Stomach (tissue), 9 donors: Measurements from ENCODE around the gene ATP5F1A. TPM values are rescaled to one million over a fixed set of nuclear protein-coding genes. Genes with fewer than 3 reads are reported as not detected.

ENCODE experiments used
- DNase-seq, 2 donors: peaks; one replicate each; pipeline versions ENCODE4 v3.0.0 to v3.0.0-alpha.2; 2013 to 2019
- H3K27ac ChIP-seq, 5 donors: fragments of 200-600 bp in 4 of 5; sonication (generic) in 4 of 5; one replicate each; pipeline ENCODE4 v1.5.1; 2013 to 2019; ENCODE audit warnings: mild to moderate bottlenecking in 1 of 5, moderate library complexity in 1 of 5
- H3K27me3 ChIP-seq, 3 donors: fragments of 200-600 bp; sonication (generic); one replicate each; pipeline ENCODE4 v1.5.1; 2017 to 2019; ENCODE audit warnings: mixed run types in 1 of 3
- H3K36me3 ChIP-seq, 4 donors: fragments of 200-600 bp; sonication (generic); 1 replicate in 3 of 4; 2 replicates in 1 of 4; pipeline ENCODE4 v1.5.1; 2016 to 2019
- H3K4me1 ChIP-seq, 4 donors: fragments of 200-600 bp; sonication (generic); one replicate each; pipeline ENCODE4 v1.5.1; 2016 to 2019
- H3K4me3 ChIP-seq, 4 donors: fragments of 200-600 bp; sonication (generic) in 3 of 4; one replicate each; pipeline ENCODE4 v1.5.1; 2016 to 2019; ENCODE audit warnings: mild to moderate bottlenecking in 1 of 4
- H3K9me3 ChIP-seq, 4 donors: fragments of 200-600 bp; sonication (generic); one replicate each; pipeline ENCODE4 v1.5.1; 2016 to 2019
- EP300 ChIP-seq: sonication (generic); formaldehyde crosslinking; IDR thresholded peaks from one replicate; pipeline ENCODE4 v1.6.1; 2017; ENCODE audit warnings: antibody characterized with exemption
- POLR2A ChIP-seq, 4 donors: fragments of 450-650 bp; IDR thresholded peaks; one replicate each; pipeline ENCODE4 v1.6.1; 2016; ENCODE audit warnings: antibody characterized with exemption in 4 of 4, control low read depth in 2 of 4, mild to moderate bottlenecking in 1 of 4, moderate library complexity in 1 of 4
- POLR2AphosphoS5 ChIP-seq, 3 donors: sonication (generic); formaldehyde crosslinking; IDR thresholded peaks; one replicate each; pipeline ENCODE4 v1.6.1; 2016; ENCODE audit warnings: antibody characterized with exemption in 3 of 3
- WGBS, 5 donors: extraction: QIAGEN DNeasy Blood & Tissue Kit in 3 of 5; methylation state at CpG; one replicate each; pipeline versions ENCODE4 v1.1.5 to v1.1.7; 2013 to 2018; 5-methylcytosine and 5-hydroxymethylcytosine counted together
- intact Hi-C: fragments of 100-400 bp; cut with DNase I; formaldehyde crosslinking; loops from one replicate; pipeline ENCODE4 v1.15.1; 2023; ENCODE audit warnings: low total_unique reads
- polyA plus RNA-seq, 3 donors: library from polyadenylated mRNA; stranded (reverse); fragments of 200-250 nt; gene quantifications; one replicate each; pipeline ENCODE4 v1.2.3, GENCODE V29; 2013
- total RNA-seq, 5 donors: library from RNA; depleted of rRNA; stranded (reverse); fragments of >200 nt; gene quantifications; one replicate each; pipeline versions ENCODE4 v1.1.0 to v1.2.3, GENCODE V29; 2014 to 2016
- TF ChIP-seq, protein P1 (sequence below), 7 experiments: fragments of 450-650 bp in 4 of 7; fragments of 200-600 bp in 3 of 7; sonication (generic) in 3 of 7; IDR thresholded peaks; one replicate each; pipeline ENCODE4 v1.5.1; 2016 to 2019; ENCODE audit warnings: antibody characterized with exemption in 7 of 7, control low read depth in 2 of 7, mild to moderate bottlenecking in 1 of 7
- donor health status: healthy with polysubstance abuse.
- donor health status: Bipolar disorder and iron deficiency.
- donor health status: healthy.

ATP5F1A gene
- total and polyA plus RNA-seq, 8 donors = 82.9 to 631 (median 389) TPM

DNA sequence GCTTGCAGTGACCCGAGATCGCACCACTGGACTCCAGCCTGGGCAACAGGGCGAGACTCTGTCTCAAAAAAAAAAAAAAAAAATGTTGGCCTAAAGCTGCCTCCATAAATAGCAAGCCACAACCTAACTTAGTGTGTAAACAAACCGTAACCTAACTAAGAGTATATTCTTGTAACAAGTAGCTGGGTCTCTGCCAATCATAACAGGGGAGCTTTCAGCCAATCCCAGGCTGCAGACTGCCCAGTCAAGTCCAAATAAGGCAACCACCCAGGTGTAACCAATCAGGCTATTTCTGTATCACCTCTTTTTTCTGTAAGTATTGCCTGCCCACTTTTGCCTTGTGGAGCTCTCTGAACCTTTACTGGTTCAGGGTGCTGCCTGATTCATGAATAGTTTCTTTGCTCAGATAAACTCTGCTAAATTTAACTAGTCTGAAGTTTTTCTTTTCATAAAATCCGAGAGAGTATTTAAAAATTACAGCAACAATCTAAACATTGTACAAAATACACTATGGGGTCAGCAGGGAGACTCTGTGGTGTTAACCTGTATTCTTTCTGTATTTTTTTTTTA, 30.6 kb downstream of the ATP5F1A start:
- Histone ChIP-seq H3K4me1 (peaks cover 8 to 45% (median 28%) of the 10 kb centered on the region in 4 donors), H3K27me3 (no peaks in the 10 kb centered on the region), H3K36me3 (no peaks in the 10 kb centered on the region), H3K27ac (no peak overlapping the region), H3K9me3 (no peaks in the 10 kb centered on the region), H3K4me3 (no peak overlapping the region)
- TF ChIP-seq, protein P1, sequence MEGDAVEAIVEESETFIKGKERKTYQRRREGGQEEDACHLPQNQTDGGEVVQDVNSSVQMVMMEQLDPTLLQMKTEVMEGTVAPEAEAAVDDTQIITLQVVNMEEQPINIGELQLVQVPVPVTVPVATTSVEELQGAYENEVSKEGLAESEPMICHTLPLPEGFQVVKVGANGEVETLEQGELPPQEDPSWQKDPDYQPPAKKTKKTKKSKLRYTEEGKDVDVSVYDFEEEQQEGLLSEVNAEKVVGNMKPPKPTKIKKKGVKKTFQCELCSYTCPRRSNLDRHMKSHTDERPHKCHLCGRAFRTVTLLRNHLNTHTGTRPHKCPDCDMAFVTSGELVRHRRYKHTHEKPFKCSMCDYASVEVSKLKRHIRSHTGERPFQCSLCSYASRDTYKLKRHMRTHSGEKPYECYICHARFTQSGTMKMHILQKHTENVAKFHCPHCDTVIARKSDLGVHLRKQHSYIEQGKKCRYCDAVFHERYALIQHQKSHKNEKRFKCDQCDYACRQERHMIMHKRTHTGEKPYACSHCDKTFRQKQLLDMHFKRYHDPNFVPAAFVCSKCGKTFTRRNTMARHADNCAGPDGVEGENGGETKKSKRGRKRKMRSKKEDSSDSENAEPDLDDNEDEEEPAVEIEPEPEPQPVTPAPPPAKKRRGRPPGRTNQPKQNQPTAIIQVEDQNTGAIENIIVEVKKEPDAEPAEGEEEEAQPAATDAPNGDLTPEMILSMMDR (IDR thresholded peaks at IDR 0.05) = no peak
- TF ChIP-seq POLR2A (IDR thresholded peaks at IDR 0.05) (no peak), EP300 (no peak), POLR2AphosphoS5 (IDR thresholded peaks at IDR 0.05) (no peak)
- 52 to 71% (median 68%) methylated on average over 5 of the region's 5 CpGs for WGBS, 5 donors
- intact Hi-C loops = loop anchor here (10.0 kb wide), 1 partner anchor 383 kb away; no protein-coding TSS in a partner anchor
- no peak for DNase-seq

DNA sequence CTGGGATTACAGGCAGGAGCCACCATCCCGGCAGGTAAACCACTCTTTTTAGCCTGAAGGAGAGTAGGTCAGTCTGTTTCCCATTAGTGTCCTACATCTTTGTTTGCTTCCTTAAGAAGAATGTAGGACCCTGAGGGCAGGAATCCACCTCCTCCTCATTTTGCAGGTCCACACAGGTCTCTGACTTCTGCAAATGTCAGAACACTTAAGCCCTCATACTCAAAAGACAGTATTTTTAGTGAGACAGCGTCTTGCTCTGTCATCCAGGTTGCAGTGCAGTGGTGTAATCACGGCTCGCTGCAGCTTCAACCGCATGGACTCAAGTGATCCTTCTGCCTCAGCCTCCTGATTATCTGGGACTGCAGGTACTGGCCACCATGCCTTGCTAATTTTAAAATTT, 35.3 kb downstream of the ATP5F1A start:
- Histone ChIP-seq H3K4me1 (peaks cover 0 to 22% (median 6%) of the 10 kb centered on the region in 4 donors), H3K36me3 (no peaks in the 10 kb centered on the region), H3K27ac (no peak overlapping the region), H3K9me3 (no peaks in the 10 kb centered on the region), H3K4me3 (no peak overlapping the region), H3K27me3 (no peaks in the 10 kb centered on the region)
- no peak for DNase-seq
- TF ChIP-seq, protein P1 (IDR thresholded peaks at IDR 0.05) = no peak
- TF ChIP-seq POLR2A (IDR thresholded peaks at IDR 0.05) (no peak), EP300 (no peak), POLR2AphosphoS5 (IDR thresholded peaks at IDR 0.05) (no peak)
- intact Hi-C loops = loop anchor here (10.0 kb wide), 1 partner anchor 378 kb away; no protein-coding TSS in a partner anchor
- WGBS, 5 donors = 88 to 97% (median 94%) methylated on average over 5 of the region's 5 CpGs

DNA sequence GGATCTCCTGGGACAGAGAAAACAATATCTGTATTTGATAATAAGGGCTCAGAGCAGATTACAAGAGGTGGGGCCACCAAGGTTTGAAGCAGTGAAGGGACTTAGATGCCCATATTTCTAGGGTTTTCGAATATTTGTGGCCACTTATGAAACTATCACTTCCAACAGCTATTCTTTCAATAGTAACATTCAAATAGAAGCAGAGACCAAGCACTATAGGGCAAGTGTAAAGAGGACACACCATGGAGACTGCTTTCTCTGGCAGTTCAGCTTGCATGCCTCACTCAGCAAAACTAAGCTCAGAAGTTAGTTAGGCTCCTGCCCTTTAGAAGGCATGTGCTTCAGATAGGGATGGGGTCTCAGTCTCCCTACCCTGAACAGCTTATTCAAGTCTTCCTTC, 36.3 kb downstream of the ATP5F1A start:
- intact Hi-C loops = loop anchor here (10.0 kb wide), 1 partner anchor 377 kb away; no protein-coding TSS in a partner anchor
- Histone ChIP-seq H3K4me3 (no peak overlapping the region), H3K36me3 (no peaks in the 10 kb centered on the region), H3K9me3 (no peaks in the 10 kb centered on the region), H3K27me3 (no peaks in the 10 kb centered on the region), H3K4me1 (peaks cover 0 to 22% (median 6%) of the 10 kb centered on the region in 4 donors), H3K27ac (peak overlapping the region in 4 of 5 donors; percentile 11 to 49 (median 43))
- 81 to 90% (median 84%) methylated on average over 1 of the region's 1 CpG for WGBS, 5 donors
- DNase-seq = no peak
- TF ChIP-seq EP300 = no peak
- TF ChIP-seq POLR2A (IDR thresholded peaks at IDR 0.05) = no peak
- TF ChIP-seq, protein P1 (IDR thresholded peaks at IDR 0.05) = no peak
- TF ChIP-seq POLR2AphosphoS5 (IDR thresholded peaks at IDR 0.05) = no peak

DNA sequence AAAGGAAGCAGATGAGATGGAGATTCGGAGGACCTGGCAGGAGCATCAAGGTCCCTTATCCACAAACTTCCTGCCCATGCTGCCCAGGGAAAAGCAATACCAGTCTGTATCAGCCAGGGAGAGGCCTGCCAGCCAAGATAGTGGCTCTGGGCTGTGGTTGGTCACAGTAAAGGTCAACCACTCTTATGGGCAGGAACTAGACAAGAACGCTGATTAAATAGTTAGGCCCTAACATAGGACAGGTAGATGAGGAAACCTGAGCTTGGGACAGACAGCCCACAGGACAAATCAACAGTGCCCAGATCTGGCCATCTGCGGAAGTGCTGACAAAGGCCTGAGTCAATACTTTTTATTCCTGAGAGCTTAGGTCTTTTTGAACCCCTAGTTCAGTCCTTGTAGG, 36.7 kb downstream of the ATP5F1A start:
- intact Hi-C loops = loop anchor here (10.0 kb wide), 1 partner anchor 377 kb away; no protein-coding TSS in a partner anchor
- TF ChIP-seq POLR2AphosphoS5 (IDR thresholded peaks at IDR 0.05) (peak in 2 of 3 donors; percentile 53 to 69), EP300 (no peak), POLR2A (IDR thresholded peaks at IDR 0.05) (no peak)
- 36 to 66% (median 51%) methylated on average over 3 of the region's 3 CpGs for WGBS, 5 donors

DNA sequence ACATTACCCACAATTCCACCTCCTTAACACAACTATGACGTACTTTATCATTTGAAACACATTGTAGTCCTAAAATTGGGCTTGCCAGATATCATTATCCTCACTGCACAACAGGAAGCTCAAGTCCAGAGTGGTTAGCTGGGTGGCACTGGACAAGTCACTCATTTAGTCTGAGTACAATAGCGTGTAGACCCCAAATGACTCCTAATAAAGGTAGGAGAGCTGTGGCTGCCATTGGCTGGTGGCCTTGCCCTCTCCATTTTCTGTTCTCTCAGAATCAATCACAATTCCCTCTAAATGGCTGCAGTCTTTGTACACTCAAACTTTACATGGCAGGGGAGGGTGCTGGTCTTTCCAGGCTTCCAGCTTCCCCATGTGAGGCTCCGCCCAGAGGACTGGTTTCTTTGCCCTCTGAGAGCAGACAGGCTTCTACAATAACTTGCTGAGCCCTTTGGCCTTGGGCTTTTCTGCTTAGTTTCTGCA, 37.7 kb downstream of the ATP5F1A start:
- 81 to 93% (median 90%) methylated on average over 3 of the region's 3 CpGs for WGBS, 5 donors
- TF ChIP-seq EP300 (no peak), POLR2A (IDR thresholded peaks at IDR 0.05) (no peak), POLR2AphosphoS5 (IDR thresholded peaks at IDR 0.05) (no peak)
- TF ChIP-seq, protein P1 (IDR thresholded peaks at IDR 0.05) = no peak
- no peaks in the 10 kb centered on the region for H3K27me3 ChIP-seq
- no peaks in the 10 kb centered on the region for H3K9me3 ChIP-seq
- no peak overlapping the region for H3K27ac ChIP-seq
- intact Hi-C loops = loop anchor here (10.0 kb wide), 1 partner anchor 376 kb away; no protein-coding TSS in a partner anchor
- no peak overlapping the region for H3K4me3 ChIP-seq
- no peaks in the 10 kb centered on the region for H3K36me3 ChIP-seq
- H3K4me1 ChIP-seq = peaks cover 3 to 32% (median 6%) of the 10 kb centered on the region in 4 donors
- DNase-seq = no peak

More for the DNA sequence above, 36.7 kb downstream of the ATP5F1A start:
- peak; percentile 11 to 71 for DNase-seq
- H3K27me3 ChIP-seq = no peaks in the 10 kb centered on the region
- no peak overlapping the region for H3K4me3 ChIP-seq
- peaks cover 0 to 22% (median 6%) of the 10 kb centered on the region in 4 donors for H3K4me1 ChIP-seq
- no peaks in the 10 kb centered on the region for H3K36me3 ChIP-seq
- H3K27ac ChIP-seq = peak overlapping the region in 4 of 5 donors; percentile 11 to 49 (median 43)
- no peaks in the 10 kb centered on the region for H3K9me3 ChIP-seq
